Measurements from ENCODE around the gene TOR1AIP1. TPM values are rescaled to one million over a fixed set of nuclear protein-coding genes. Genes with fewer than 3 reads are reported as not detected.

The TOR1AIP1 gene
- total and polyA plus RNA-seq, 11 donors: 16.0 to 68.2 (median 45.2) TPM

DNA sequence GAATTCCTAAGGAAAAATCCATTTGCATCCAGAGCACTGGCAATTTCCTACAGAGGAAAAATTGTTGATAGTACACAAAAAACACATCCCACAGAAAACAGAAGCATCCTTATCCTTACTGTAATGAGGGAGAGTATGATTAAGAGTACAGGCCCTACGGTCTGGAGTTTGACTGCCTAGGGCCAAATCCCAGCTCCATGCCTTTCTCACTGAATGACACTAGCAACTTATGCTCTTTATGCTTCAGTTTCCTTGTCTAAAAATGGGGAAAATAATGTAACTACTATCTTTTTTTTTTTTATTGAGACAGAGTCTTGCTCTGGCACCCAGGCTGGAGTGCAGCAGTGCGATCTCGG, 44.7 kb downstream of the TOR1AIP1 start:
- DNase-seq (no peak), ATAC-seq (no peak)
- Histone ChIP-seq H3K4me3 (no peak overlapping the region), H3K9me3 (no peaks in the 10 kb centered on the region), H3K4me1 (peaks cover 0 to 14% (median 0%) of the 10 kb centered on the region in 12 donors), H3K27me3 (no peaks in the 10 kb centered on the region), H3K36me3 (peaks cover 0 to 5% (median 0%) of the 10 kb centered on the region in 9 donors), H3K27ac (no peak overlapping the region)
- TF ChIP-seq, protein P1, sequence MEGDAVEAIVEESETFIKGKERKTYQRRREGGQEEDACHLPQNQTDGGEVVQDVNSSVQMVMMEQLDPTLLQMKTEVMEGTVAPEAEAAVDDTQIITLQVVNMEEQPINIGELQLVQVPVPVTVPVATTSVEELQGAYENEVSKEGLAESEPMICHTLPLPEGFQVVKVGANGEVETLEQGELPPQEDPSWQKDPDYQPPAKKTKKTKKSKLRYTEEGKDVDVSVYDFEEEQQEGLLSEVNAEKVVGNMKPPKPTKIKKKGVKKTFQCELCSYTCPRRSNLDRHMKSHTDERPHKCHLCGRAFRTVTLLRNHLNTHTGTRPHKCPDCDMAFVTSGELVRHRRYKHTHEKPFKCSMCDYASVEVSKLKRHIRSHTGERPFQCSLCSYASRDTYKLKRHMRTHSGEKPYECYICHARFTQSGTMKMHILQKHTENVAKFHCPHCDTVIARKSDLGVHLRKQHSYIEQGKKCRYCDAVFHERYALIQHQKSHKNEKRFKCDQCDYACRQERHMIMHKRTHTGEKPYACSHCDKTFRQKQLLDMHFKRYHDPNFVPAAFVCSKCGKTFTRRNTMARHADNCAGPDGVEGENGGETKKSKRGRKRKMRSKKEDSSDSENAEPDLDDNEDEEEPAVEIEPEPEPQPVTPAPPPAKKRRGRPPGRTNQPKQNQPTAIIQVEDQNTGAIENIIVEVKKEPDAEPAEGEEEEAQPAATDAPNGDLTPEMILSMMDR (IDR thresholded peaks at IDR 0.05): no peak
- TF ChIP-seq POLR2A (IDR thresholded peaks at IDR 0.05): no peak
- 95 to 98% (median 96%) methylated on average over 3 of the region's 3 CpGs for WGBS, 4 donors
- intact Hi-C loops (cut with DNase I): no loop called here

DNA sequence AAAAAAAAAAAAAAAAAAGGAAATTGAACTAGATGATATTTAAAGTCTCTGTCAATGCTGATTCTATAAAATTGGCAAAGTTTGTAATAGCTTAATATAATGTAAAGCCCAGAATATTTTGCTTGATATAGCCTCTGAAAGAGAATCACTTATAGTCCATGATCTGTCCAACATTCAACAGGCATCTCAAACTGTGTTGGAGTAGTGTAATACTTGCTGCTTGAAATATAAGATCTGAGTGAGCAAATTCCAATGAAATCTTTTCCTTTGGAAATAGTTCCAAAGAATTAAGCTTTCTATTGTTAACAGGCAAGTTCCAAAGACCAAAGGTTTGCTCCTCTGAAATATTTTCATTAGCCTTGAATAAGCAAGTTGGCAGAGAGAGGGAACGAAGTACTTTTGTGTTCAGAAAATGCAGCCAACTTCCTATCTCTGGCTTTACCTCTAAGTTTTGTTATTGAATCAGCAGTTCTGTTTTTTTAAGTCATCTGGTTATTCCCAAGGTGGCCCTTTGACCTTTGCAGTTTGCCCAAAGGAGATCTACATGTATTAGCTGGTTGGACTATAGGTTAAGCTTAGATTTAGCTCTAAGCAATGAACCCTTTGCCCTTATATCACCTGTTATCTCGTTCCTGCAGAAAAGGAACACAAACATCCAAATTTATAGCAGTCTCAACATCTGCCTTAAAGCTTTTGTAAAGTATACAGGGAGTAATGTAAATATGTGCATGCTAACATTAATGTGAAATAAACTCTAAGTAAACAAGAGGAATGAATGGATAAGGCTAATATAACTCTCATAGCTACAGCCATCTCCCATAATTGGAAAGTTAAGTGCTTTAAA, 48.1 kb downstream of the TOR1AIP1 start:
- 53 to 76% (median 57%) methylated on average over 2 of the region's 2 CpGs for WGBS, 4 donors
- Histone ChIP-seq H3K36me3 (no peaks in the 10 kb centered on the region), H3K9me3 (no peaks in the 10 kb centered on the region), H3K4me1 (peaks cover 0 to 11% (median 0%) of the 10 kb centered on the region in 12 donors), H3K4me3 (no peak overlapping the region), H3K27me3 (no peaks in the 10 kb centered on the region), H3K27ac (no peak overlapping the region)
- ATAC-seq (no peak), DNase-seq (no peak)
- intact Hi-C loops (cut with DNase I): no loop called here
- no peak for TF ChIP-seq POLR2A (IDR thresholded peaks at IDR 0.05)

DNA sequence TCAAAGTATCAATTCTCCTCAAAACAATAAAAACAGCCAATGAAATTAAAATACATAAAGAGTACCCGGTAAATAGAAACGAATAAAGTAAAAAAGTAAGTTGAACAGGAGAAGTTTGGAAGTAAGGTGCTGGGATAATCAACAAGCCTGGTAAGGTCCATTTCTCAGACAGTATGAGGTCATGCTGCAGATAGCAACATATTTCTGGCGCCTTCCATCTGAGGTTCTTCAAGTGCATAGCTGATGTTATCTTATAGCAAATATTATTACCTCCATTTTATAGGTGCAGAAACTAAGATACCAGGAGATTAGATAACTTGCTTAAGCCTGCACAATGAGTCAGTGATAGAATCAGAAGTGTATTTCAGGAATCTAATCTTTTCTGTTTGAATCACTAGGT, 48.8 kb downstream of the TOR1AIP1 start:
- Histone ChIP-seq H3K27ac (no peak overlapping the region), H3K4me1 (peaks cover 0 to 11% (median 0%) of the 10 kb centered on the region in 12 donors), H3K36me3 (no peaks in the 10 kb centered on the region), H3K27me3 (no peaks in the 10 kb centered on the region), H3K4me3 (no peak overlapping the region), H3K9me3 (no peaks in the 10 kb centered on the region)
- ATAC-seq (no peak), DNase-seq (no peak)
- intact Hi-C loops (cut with DNase I): no loop called here
- WGBS, 4 donors: 68 to 81% (median 78%) methylated on average over 3 of the region's 3 CpGs
- TF ChIP-seq POLR2A (IDR thresholded peaks at IDR 0.05): no peak
- TF ChIP-seq, protein P1 (IDR thresholded peaks at IDR 0.05): no peak

DNA sequence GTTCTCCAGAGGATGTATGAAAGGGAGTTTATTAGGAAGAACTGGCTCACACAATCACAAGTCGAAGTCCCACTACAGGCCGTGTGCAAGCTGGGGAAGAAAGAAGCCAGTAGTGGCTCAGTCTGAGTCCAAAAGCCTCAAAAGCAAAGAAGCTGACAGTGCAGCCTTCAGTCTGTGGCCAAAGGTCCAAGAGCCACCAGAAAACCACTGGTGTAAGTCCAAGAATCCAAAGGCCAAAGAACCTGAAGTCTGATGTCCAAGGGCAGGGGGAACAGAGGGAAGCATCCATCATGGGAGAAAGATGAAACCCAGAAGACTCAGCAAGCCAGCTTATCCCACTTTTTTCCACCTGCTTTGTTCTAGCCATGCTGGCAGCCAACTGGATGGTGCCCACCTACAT, 51.1 kb downstream of the TOR1AIP1 start:
- WGBS, 4 donors: 85 to 91% (median 89%) methylated on average over 2 of the region's 2 CpGs
- Histone ChIP-seq H3K27ac (no peak overlapping the region), H3K4me1 (peaks cover 0 to 11% (median 0%) of the 10 kb centered on the region in 12 donors), H3K36me3 (no peaks in the 10 kb centered on the region), H3K27me3 (no peaks in the 10 kb centered on the region), H3K9me3 (no peaks in the 10 kb centered on the region), H3K4me3 (no peak overlapping the region)
- intact Hi-C loops (cut with DNase I): no loop called here
- TF ChIP-seq, protein P1 (IDR thresholded peaks at IDR 0.05): no peak
- TF ChIP-seq POLR2A (IDR thresholded peaks at IDR 0.05): no peak
- DNase-seq (no peak), ATAC-seq (no peak)
